ENCODE results near the gene TPH1.

GRCh38 chr11:18063125-18063524, 17.1 kb upstream of the TPH1 start:
- no peak for TF ChIP-seq CTCF (IDR thresholded peaks at IDR 0.05)
- TF ChIP-seq POLR2A (IDR thresholded peaks at IDR 0.05), result no peak

All from Peyer's patch (tissue), 4 donors.